ENCODE measurements around the gene KCNE3. TPM values are rescaled to one million over a fixed set of nuclear protein-coding genes. Genes with fewer than 3 reads are reported as not detected.

KCNE3 gene
- total RNA-seq, 3 donors from 2014 or later: 8.5 to 27.5 (median 23.4) TPM

DNA sequence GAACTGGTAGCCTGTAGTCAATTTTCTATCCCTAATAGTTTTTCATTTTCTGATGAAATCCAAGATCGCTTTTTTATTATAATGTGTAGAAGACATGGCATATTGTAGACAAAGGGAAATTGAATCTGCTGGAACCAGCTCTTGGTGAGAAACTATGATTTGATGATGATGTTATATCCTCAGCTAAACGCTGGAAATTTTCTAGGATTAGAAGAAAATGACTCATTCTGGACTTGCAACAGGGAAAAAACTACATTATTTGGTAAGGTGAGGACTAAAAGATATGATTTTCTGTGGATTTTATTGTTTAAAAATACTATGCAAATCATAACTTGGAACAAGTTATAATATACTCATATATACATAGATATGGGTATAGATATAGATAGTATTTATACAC is 55.0 kb downstream of the KCNE3 start:
- no peak overlapping the region for H3K4me3 ChIP-seq
- peaks cover 3% of the 10 kb centered on the region for H3K4me1 ChIP-seq (ENCODE audit: low read depth)
- H3K36me3 ChIP-seq (ENCODE audit: low read depth): no peaks in the 10 kb centered on the region
- no peak for TF ChIP-seq CTCF (IDR thresholded peaks at IDR 0.05)
- DNase-seq: no peak
- H3K9me3 ChIP-seq: no peaks in the 10 kb centered on the region
- intact Hi-C loops (cut with DNase I, micrococcal nuclease): no loop called here
- no peak for ATAC-seq

GRCh38 chr11:74409633-74410032 is 57.7 kb downstream of the KCNE3 start:
- intact Hi-C loops (cut with DNase I, micrococcal nuclease): no loop called here
- Histone ChIP-seq H3K36me3 (ENCODE audit: low read depth) (no peaks in the 10 kb centered on the region), H3K4me3 (no peak overlapping the region), H3K4me1 (ENCODE audit: low read depth) (no peaks in the 10 kb centered on the region), H3K9me3 (no peaks in the 10 kb centered on the region)
- no peak for DNase-seq
- no peak for TF ChIP-seq CTCF (IDR thresholded peaks at IDR 0.05)
- ATAC-seq: no peak

Other genes with a start within 250 kb of the KCNE3 start
- gene P4HA3, start 155.9 kb downstream of the KCNE3 start, total RNA-seq: under 1 TPM; 0.28 to 0.46 (median 0.34) TPM
- 10 to 100 TPM in 2 of 3 donors, 1 to 10 TPM in 1; 8.3 to 12.2 (median 12.0) TPM for gene PGM2L1, start 69.1 kb downstream of the KCNE3 start, total RNA-seq
- gene LIPT2, start 26.2 kb upstream of the KCNE3 start, total RNA-seq: 1 to 10 TPM; 3.2 to 4.8 (median 4.1) TPM
- gene POLD3, start 125.0 kb upstream of the KCNE3 start, total RNA-seq: 10 to 100 TPM; 18.3 to 32.4 (median 20.6) TPM

Data from mucosa of descending colon (tissue), 3 donors.